Prostate gland (tissue), 2 donors: ENCODE measurements around the gene TEX22. TPM values are rescaled to one million over a fixed set of nuclear protein-coding genes. Genes with fewer than 3 reads are reported as not detected.

Experiments used
- DNase-seq: peaks from one replicate; pipeline ENCODE4 v3.0.0-alpha.2; 2019; ENCODE audit warnings: low spot score
- H3K27ac ChIP-seq, 2 donors: fragments of 200-600 bp; sonication (generic); 2 replicates each; pipeline ENCODE4 v1.5.1; 2017 to 2019
- H3K27me3 ChIP-seq: fragments of 200-600 bp; sonication (generic); replicated peaks from 2 replicates; pipeline ENCODE4 v1.5.1; 2019; ENCODE audit not compliant: insufficient read depth
- H3K36me3 ChIP-seq, 2 donors: fragments of 200-600 bp; sonication (generic); 1 replicate in 1 of 2; 2 replicates in 1 of 2; pipeline versions ENCODE4 v1.5.1 to v1.8.1; 2017 to 2019
- H3K4me1 ChIP-seq: fragments of 200-600 bp; sonication (generic); replicated peaks from 2 replicates; pipeline ENCODE4 v1.5.1; 2019
- H3K4me3 ChIP-seq, 2 donors: fragments of 200-600 bp; sonication (generic); 2 replicates each; pipeline ENCODE4 v1.5.1; 2017 to 2019
- H3K9me3 ChIP-seq: fragments of 200-600 bp; sonication (generic); 2 replicates; pipeline ENCODE4 v1.5.1; 2017
- CTCF ChIP-seq, 4 experiments: fragments of 200-600 bp in 2 of 4; fragments of 450-650 bp in 2 of 4; sonication (generic) in 2 of 4; IDR thresholded peaks; 1 replicate in 3 of 4; 2 replicates in 1 of 4; pipeline ENCODE4 v1.5.1; 2016 to 2019; ENCODE audit warnings: antibody characterized with exemption in 4 of 4, mild to moderate bottlenecking in 2 of 4, moderate library complexity in 2 of 4
- POLR2A ChIP-seq: fragments of 450-650 bp; IDR thresholded peaks from one replicate; pipeline ENCODE4 v1.6.1; 2016; ENCODE audit warnings: antibody characterized with exemption, mild to moderate bottlenecking
- POLR2AphosphoS5 ChIP-seq: sonication (generic); formaldehyde crosslinking; IDR thresholded peaks from one replicate; pipeline ENCODE4 v1.6.1; 2017; ENCODE audit warnings: antibody characterized with exemption
- WGBS: methylation state at CpG from one replicate; pipeline ENCODE4 v1.1.5; 2018; 5-methylcytosine and 5-hydroxymethylcytosine counted together
- intact Hi-C: fragments of 100-400 bp; cut with DNase I; formaldehyde crosslinking; loops from one replicate; pipeline ENCODE4 v1.14.2; 2022
- total RNA-seq, 2 donors: library from RNA; depleted of rRNA; stranded (reverse); fragments of >200 nt; gene quantifications; one replicate each; pipeline ENCODE4 v1.1.0, GENCODE V29; 2016

TEX22 gene
- total RNA-seq, 2 donors from 2014 or later, result 0.57 to 0.73 TPM

DNA sequence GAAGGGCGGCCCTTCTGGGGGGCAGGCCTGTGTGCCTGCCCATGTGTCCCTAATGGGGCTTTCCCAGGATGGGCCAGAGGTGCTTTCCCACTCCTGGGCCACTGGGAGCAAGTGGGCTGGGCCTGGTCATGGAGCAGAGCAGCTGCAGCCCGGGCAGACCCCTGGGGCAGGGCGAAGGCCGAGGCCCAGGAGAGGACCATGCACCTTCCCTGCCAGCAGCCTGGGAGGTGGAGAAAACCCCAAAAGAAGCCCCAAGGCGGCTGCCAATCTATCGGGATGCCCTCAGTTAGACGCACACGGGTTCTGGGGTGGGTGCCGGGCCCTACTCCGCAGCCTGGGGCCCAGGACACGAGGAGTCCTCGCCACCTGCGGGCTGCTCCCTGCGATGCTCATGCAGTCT, 60.2 kb downstream of the TEX22 start:
- Histone ChIP-seq H3K27me3 (no peaks in the 10 kb centered on the region), H3K36me3 (peaks cover 0 to 5% of the 10 kb centered on the region in 2 donors), H3K27ac (no peak overlapping the region), H3K9me3 (no peaks in the 10 kb centered on the region), H3K4me1 (no peaks in the 10 kb centered on the region), H3K4me3 (no peak overlapping the region)
- intact Hi-C loops, result no loop called here
- WGBS, result 88% methylated on average over 11 of the region's 14 CpGs
- TF ChIP-seq POLR2A, result no peak
- TF ChIP-seq POLR2AphosphoS5, result no peak
- TF ChIP-seq CTCF (IDR thresholded peaks at IDR 0.05), result no peak
- no peak for DNase-seq

DNA sequence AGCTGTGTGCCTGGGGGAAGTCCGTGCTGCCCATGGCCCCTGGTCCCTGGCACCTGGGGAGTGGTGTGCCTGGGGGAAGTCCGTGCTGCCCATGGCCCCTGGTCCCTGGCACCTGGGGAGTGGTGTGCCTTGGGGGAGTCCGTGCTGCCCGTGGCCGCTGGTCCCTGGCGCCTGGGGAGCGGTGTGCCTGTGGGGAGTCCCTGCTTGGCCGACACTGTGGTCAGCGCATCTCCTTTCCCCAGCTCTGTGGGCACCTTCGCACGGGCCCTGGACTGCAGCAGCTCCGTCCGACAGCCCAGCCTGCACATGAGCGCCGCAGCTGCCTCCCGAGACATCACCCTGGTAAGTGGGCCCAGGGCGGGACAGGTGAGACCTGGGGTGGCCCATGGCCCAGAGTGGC, 61.8 kb downstream of the TEX22 start:
- intact Hi-C loops, result no loop called here
- over 99% methylated on average over 15 of the region's 17 CpGs for WGBS
- peaks cover 0 to 14% of the 10 kb centered on the region in 2 donors for H3K36me3 ChIP-seq
- no peak overlapping the region for H3K4me3 ChIP-seq
- no peaks in the 10 kb centered on the region for H3K4me1 ChIP-seq
- no peak for DNase-seq
- no peaks in the 10 kb centered on the region for H3K9me3 ChIP-seq
- no peak overlapping the region for H3K27ac ChIP-seq
- TF ChIP-seq CTCF (IDR thresholded peaks at IDR 0.05) (no peak), POLR2A (no peak)
- H3K27me3 ChIP-seq, result no peaks in the 10 kb centered on the region

- H3K27ac ChIP-seq, result no peak overlapping the region
- H3K36me3 ChIP-seq, result peaks cover 0 to 15% of the 10 kb centered on the region in 2 donors
- no peak for DNase-seq
- intact Hi-C loops, result no loop called here
- no peaks in the 10 kb centered on the region for H3K27me3 ChIP-seq
- H3K9me3 ChIP-seq, result no peaks in the 10 kb centered on the region
- 93% methylated on average over 17 of the region's 17 CpGs for WGBS
- no peak overlapping the region for H3K4me3 ChIP-seq
- TF ChIP-seq POLR2A (no peak), CTCF (IDR thresholded peaks at IDR 0.05) (no peak), POLR2AphosphoS5 (no peak)
- no peaks in the 10 kb centered on the region for H3K4me1 ChIP-seq
Observed at GRCh38 chr14:105460616-105461015, 62.3 kb downstream of the TEX22 start.

DNA sequence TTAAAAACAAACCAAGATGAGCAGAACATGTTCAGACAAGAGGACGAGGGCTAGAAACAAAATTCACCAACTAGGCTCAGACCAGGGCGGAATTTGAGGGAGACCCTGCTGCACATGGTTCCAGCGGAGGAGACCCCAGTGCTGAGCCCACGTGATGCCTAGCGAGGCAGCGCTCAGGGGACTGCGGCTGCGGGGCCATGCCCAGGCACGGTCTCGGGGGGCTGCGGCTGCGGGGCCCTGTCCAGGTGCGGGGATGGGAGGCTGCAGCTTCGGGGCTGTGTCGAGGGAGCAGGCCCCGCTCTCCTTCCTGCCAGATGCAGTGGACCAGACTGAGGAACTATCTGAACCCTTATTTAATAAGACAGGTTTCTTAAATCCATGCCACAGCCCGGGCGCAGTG, 63.6 kb downstream of the TEX22 start:
- Histone ChIP-seq H3K4me3 (no peak overlapping the region), H3K9me3 (no peaks in the 10 kb centered on the region), H3K27ac (no peak overlapping the region), H3K36me3 (peaks cover 0 to 15% of the 10 kb centered on the region in 2 donors), H3K4me1 (peaks cover 4% of the 10 kb centered on the region), H3K27me3 (no peaks in the 10 kb centered on the region)
- TF ChIP-seq POLR2A (no peak), CTCF (IDR thresholded peaks at IDR 0.05) (no peak), POLR2AphosphoS5 (no peak)
- intact Hi-C loops, result no loop called here
- WGBS, result 95% methylated on average over 16 of the region's 18 CpGs
- DNase-seq, result no peak

Other genes starting within 250 kb of the TEX22 start
- gene JAG2, start 229.8 kb upstream of the TEX22 start, total RNA-seq, result 10 to 100 TPM; 26.8 to 30.5 TPM
- gene NUDT14, start 217.2 kb upstream of the TEX22 start, total RNA-seq, result 10 to 100 TPM; 32.9 to 36.5 TPM
- gene BTBD6, start 150.0 kb upstream of the TEX22 start, total RNA-seq, result 10 to 100 TPM; 60.0 to 82.5 TPM
- 10 to 100 TPM; 64.9 to 88.9 TPM for gene BRF1, start 97.5 kb upstream of the TEX22 start, total RNA-seq
- gene PACS2, start 83.8 kb upstream of the TEX22 start, total RNA-seq, result 100 to 1,000 TPM in 1 of 2 donors, 10 to 100 TPM in 1; 48.5 to 124 TPM
- 100 to 1,000 TPM in 1 of 2 donors, 10 to 100 TPM in 1; 58.9 to 155 TPM for gene MTA1, start 21.3 kb downstream of the TEX22 start, total RNA-seq
- gene CRIP2, start 76.3 kb downstream of the TEX22 start, total RNA-seq, result 100 to 1,000 TPM in 1 of 2 donors, 10 to 100 TPM in 1; 86.7 to 134 TPM
- gene CRIP1, start 88.3 kb downstream of the TEX22 start, total RNA-seq, result 10 to 100 TPM in 1 of 2 donors, 1 to 10 TPM in 1; 4.2 to 22.0 TPM
- gene TEDC1, start 92.7 kb downstream of the TEX22 start, total RNA-seq, result 1 to 10 TPM; 7.5 to 8.9 TPM
- gene TMEM121, start 128.0 kb downstream of the TEX22 start, total RNA-seq, result 10 to 100 TPM; 11.1 to 15.7 TPM